Activated gamma-delta T cell treated with anti-CD3 and anti-CD28 coated beads, Interleukin-2, amount 50 U/mL, for 16 hours (primary cell): ENCODE data around the gene GABRP.
"Not testable (repeated sequence)": the region's sequence is repeated elsewhere in the genome, so short reads cannot be mapped to it uniquely, and the experiment has no call there.

Experiments used
- DNase-seq: peaks from one replicate; pipeline ENCODE4 v3.0.0-alpha.2; 2020; ENCODE audit warnings: low read depth

The GABRP gene

DNA sequence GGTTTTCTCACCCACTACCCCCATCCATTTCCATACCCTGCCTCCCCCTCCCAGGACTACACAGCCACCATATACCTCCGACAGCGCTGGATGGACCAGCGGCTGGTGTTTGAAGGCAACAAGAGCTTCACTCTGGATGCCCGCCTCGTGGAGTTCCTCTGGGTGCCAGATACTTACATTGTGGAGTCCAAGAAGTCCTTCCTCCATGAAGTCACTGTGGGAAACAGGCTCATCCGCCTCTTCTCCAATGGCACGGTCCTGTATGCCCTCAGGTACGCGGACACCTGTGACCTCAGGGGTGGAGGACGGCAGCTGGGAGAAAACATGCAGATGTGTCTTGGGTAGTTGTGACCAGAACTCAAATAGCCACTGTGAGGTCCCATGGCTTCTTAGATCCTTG, 11.6 kb downstream of the GABRP start:
- DNase-seq = no peak

DNA sequence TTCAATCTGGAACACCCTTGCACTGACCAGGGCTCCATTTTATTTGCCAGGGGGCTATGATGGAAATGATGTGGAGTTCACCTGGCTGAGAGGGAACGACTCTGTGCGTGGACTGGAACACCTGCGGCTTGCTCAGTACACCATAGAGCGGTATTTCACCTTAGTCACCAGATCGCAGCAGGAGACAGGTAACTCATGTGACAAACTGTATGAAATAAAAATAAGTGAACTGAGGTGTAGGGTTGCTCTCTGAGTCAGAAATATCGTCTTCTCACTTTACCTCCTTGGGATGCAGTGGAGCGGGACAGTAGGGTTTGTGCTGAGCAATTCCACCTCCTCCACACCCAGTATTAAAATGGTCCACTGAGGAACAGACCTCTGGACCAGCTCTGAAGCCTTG, 22.1 kb downstream of the GABRP start:
- no peak for DNase-seq

DNA sequence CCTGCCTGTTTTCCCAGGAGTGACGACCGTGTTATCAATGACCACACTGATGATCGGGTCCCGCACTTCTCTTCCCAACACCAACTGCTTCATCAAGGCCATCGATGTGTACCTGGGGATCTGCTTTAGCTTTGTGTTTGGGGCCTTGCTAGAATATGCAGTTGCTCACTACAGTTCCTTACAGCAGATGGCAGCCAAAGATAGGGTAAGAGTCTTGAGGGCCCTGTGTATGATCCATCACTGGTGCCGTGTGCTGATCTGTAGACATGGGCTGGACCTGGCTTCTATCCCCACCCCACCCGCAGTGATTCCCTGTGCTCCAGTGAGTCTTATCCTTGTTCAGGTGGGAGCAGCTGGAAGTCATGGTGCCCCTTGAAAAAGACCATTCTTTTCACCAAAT, 26.0 kb downstream of the GABRP start:
- DNase-seq = no peak

DNA sequence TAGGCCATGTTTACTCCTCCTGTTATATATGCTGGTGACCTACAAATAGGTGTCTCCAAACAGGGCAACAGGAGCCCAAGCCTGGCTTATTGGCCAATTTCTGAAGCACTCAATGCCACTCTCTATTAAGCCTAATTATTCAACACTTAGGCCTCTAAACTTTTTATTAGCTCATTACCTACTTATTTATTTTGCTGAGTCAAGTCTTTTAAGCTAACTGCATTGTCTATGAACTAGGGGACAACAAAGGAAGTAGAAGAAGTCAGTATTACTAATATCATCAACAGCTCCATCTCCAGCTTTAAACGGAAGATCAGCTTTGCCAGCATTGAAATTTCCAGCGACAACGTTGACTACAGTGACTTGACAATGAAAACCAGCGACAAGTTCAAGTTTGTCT, 28.2 kb downstream of the GABRP start:
- no peak for DNase-seq

DNA sequence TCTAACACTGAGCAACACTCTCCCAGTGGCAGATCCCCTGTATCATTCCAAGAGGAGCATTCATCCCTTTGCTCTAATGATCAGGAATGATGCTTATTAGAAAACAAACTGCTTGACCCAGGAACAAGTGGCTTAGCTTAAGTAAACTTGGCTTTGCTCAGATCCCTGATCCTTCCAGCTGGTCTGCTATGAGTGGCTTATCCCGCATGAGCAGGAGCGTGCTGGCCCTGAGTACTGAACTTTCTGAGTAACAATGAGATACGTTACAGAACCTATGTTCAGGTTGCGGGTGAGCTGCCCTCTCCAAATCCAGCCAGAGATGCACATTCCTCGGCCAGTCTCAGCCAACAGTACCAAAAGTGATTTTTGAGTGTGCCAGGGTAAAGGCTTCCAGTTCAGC, 29.7 kb downstream of the GABRP start:
- no peak for DNase-seq

DNA sequence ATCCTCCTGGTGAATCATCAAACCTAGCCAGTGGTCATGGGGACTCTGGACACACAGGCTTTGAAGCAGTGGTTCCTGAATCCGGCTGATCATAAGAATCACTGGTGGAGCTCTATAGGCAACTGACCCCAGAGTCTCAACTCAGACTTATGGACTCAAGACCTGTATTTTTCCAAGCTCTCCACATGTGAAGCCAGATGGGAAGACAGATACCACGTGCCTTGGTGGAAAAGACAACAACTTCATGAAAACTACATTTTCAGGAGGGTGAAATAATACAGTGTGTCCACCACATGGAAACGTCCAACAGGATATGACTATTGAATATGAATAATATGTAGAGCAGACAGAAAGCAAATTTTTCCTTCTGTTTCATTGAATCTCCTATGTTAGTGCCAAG, 33.7 kb downstream of the GABRP start:
- no peak for DNase-seq

DNA sequence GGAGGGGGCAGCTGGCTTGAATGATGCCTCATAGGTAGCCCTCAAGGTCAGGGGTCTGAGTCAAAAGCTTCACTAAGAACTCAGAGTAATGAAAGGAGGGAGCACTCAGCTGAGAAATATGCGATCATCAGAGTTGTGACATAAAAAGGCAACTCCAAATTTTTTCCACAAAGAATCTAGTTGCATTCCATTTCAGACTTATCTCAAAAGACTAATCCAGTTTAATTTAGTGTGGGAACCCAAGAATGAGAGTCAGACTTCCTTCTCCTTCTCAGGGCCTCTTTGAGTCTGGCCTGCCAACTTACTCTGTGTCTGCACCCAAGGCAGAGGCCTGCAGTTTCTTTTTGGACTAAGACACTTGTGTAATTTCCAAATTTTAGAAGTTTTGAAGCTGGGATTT, 34.7 kb downstream of the GABRP start:
- DNase-seq = no peak

DNA sequence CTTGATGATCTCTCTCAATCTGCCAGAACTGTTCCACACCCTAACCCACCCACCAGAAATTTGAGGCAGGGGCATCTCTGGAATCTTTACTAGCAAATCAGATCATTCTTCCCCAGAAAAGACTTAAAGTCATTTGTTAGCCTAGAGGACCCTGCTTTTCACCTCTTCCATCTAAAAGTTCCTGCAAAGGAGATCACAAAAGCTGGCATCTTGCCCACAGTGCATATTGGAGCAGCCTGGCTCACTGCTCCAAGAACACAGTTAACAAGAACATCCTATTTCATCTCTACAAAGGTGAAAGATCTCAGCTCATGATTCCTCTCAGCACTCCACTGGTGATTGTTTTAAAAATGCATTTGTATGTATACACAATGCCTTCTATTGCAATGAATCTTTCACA, 36.3 kb downstream of the GABRP start:
- DNase-seq = no peak

DNA sequence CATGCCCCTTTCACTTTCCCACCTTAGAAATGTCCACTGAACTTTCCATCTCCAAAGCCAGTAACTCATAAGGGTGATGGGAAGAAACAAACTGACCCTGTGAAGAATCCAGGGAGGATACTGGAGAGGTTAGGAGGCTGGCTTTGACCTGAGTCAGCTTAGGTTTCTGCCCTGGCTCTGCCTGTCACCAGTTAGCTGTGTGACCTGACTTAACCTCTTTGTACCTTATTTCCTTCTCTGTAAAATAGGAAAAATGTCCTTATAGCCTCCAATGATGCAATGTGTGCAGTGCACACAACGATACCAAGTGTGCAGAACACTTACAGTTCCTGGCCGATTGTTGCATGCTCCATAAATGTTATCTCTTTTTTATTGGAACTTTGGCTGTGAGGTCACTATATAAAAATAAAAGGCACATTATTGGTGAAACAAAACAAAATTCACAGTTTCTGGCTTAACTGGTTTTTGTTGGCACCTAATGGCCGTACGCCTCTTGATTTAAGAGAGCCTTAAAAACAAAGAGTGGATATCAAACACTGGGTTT, 37.8 kb downstream of the GABRP start:
- no peak for DNase-seq

DNA sequence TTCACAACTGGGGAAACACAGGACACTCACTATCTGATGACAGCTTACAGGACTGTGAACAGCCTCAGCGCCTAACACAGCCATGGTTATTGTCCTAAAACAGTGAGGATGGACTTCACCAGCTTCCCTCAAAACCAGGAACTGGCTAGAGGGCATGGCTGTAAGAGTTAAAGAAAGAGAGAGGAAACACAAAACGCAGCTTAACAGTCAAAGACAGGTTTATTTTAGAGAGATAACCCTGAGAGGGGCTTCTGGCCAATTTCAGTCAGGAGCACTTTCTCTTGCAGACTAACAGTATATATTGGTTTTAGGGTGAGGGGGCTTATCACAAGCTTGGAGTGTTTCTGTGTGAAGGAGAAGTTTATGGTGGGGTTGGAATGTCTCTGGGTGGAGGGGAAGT, 42.6 kb downstream of the GABRP start:
- no peak for DNase-seq

DNA sequence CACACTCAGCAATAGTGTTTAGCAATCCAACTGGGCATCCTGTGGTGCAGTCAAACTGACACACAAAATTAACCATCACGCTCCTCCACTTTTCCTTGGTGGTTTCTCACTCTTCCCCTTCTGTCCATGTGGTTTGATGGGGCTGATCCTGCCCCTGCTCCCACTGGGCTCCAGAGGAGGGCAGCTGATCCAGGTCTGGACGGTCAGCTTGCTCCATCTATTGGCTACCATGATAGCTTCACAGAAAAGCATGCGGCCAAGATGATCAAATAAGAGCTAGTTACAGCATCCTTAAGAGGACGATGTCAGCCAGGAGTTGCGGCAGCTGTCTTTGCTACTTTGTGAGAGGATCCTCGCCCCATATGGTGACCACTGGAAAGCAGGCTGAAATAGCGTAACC, 48.7 kb downstream of the GABRP start:
- DNase-seq = no peak

DNA sequence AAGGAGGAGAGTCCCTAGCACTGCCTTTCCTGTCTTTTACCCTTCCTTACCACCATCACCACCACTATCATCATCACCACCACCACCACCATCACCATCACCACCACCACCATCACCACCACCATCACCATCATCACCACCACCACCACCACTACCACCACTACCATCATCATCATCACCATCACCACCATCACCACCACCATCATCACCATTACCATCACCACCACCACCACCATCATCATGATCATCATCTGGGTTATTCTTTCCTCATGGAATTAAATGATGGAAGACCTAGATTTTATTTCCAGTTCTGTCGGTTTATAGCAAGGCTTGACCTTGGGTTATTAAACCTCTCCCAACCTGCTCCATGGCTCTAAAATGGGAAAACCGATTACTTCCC, 50.5 kb downstream of the GABRP start:
- DNase-seq = not testable (repeated sequence)

DNA sequence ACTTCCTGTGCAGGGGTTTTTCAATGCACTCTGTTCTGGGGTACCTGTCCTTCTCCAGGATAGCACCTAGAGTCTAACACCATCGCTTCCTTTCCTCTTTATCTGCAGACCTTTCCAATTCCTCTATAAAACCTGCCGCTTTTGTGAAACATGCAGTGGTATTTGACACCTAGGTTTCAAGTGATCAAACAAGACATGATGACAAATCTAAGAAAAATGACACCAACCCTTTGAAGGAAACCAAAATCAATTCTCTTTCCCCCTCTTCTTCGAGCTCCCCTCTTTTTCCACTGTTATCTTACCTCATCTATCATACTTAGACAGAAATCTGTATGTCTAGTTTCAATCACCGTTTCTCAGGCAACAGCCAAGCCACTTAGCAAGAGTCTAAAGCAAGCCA, 52.7 kb downstream of the GABRP start:
- no peak for DNase-seq

DNA sequence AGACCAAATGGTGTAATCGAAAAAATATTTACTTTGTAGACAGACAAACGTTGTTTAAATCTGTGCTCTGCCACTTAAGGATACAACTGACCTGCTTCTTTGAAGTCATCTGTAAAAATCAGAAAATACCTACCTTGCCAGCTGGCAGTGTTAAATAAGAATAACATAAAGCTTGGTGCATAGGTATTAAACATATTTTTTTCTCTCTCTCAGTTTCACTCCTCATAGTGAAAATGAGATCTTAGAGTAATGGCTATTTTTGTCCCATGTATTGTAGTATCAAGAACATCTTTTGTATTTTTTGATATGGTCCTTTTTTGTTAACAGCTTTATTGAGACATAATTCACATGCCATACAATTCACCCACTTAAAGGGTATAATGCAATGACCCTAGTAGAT, 60.3 kb downstream of the GABRP start:
- DNase-seq = no peak

DNA sequence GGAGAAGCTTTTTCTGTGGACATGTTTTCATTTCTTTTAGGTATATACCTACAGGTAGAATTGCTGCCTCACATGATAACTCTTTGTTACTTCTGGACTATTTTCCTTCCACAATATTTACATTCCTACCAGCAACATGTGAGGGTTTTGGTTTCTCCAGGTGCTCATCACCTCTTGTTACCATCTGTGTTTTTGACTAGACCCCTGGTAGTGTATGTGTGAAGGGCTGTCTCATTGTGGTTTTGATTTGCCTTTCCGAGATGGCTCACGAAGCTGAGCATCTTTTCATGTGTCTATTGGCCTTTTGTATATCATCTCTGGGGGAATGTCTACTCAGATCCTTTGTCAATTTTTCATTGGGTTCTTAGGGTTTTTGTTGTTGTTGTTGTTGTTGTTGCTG, 61.1 kb downstream of the GABRP start:
- no peak for DNase-seq

DNA sequence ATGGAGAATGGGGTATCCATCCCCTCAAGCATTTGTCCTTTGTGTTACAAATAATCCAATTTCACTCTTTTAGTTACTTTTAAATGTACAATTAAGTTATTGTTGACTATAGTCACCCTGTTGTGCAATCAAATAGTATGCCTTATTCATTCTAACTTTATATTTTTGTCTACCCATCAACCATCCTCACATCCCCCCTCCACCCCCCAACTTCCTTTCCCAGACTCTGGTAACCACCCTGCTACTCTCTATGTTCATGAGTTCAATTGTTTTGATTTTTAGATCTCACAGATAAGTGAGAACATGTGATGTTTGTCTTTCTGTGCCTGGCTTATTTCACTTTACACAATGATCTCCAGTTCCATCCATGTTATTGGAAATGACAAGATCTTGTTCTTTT, 62.9 kb downstream of the GABRP start:
- DNase-seq = no peak

DNA sequence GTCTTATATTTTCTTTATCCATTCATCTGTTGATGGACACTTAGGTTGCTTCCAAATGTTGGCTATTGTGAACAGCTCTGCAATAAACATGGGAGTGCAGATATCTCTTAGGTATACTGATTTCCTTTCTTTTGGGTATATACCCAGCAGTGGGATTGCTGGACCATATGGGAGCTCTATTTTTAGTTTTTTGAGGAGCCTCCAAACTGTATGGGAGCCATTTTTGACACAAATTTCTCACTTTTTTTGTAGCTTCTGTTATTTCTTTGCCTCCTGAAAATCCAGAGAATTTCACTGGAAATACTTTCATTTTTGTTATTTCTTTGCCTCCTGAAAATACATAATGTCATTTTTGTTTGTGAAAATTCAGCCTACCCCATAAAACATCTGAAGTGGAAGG, 63.3 kb downstream of the GABRP start:
- DNase-seq = no peak

DNA sequence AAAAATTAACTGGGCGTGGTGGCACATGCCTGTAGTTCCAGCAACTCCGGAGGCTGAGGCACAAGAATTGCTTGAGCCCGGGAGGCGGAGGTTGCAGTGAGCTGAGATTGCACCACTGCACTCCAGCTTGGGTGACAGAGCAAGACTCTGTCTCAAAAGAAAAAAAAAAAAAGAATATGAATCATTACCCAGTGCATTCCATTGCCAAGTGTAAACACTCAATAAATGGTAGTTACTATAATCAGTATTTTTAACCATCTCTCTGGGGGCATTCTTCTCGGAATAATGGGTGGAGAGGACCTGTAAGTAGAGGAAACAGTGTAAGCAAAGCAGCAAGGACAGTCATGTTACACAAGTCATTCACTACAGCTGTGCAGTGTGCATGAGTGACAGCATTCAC, 64.5 kb downstream of the GABRP start:
- no peak for DNase-seq

DNA sequence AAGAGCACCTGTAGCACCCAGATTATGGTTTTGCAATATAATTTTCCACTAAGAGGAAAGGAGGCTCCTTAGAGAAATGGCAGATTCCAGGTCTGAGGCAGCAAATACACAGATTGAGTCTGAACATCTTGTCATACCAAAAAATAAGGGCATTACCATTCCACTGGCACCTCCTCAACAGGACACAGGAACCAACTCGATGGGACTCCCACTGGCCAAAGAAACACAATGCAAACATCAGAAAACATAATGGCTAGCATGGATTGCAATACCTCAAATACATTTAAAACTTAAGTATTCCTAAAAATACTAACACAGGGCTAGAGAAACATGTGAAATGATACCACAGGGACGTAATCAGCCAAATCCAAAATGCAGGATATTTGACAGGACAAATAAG, 65.8 kb downstream of the GABRP start:
- DNase-seq = no peak

DNA sequence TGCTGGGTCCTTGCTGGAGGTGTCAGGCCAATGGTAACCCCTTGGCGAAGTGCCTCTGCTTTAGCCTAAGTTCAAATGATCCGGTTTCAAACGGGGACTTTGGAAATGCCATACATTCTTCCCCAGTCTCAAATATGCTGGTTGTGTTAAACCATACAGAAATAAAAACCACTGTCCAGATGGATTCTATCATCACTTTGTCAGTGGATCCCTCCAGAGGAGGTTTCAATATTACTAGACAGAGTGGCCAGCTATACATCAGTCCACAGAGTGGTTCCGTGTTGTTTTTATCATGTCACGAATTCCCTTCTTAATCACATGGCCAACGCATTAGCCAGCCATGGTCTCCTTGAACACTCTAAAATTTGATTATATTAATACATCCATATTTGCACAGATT, 71.0 kb downstream of the GABRP start:
- DNase-seq = no peak

DNA sequence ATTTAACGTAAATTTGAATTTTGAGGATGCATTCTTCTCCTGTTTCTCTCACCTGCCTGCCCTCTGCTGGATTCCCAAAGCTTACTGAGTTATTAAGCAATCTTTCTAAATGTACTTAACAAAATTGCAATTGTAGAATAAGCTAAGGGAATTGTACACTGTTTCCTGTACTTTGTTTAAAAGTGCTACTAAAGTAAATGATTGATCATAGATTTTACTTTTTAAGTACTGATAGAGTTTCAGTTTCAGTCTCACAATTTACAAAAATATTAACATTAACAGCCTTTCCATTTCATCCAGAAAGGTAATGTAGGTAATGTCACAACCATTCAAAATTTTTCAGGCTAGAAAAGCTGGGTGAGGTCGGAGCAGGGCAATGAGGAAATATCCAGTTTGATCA, 73.5 kb downstream of the GABRP start:
- DNase-seq = no peak

DNA sequence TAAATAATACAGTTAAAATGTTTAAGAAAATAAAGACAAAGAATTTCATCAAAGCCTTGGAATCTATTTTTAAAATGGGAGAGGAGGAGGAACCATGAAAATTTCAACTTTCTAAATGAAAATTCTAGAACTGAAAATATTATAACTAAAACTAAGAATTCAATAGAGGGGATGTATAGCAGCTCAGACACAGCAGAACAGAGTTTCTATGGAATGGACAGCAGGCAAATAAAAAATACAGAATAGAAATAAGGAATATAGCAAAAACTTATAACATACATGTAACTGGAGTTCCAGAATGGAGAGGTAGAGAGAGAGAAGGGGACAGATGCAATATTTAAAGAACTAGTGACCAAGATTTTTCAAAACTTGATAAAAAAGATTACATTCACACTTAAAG, 76.9 kb downstream of the GABRP start:
- no peak for DNase-seq

DNA sequence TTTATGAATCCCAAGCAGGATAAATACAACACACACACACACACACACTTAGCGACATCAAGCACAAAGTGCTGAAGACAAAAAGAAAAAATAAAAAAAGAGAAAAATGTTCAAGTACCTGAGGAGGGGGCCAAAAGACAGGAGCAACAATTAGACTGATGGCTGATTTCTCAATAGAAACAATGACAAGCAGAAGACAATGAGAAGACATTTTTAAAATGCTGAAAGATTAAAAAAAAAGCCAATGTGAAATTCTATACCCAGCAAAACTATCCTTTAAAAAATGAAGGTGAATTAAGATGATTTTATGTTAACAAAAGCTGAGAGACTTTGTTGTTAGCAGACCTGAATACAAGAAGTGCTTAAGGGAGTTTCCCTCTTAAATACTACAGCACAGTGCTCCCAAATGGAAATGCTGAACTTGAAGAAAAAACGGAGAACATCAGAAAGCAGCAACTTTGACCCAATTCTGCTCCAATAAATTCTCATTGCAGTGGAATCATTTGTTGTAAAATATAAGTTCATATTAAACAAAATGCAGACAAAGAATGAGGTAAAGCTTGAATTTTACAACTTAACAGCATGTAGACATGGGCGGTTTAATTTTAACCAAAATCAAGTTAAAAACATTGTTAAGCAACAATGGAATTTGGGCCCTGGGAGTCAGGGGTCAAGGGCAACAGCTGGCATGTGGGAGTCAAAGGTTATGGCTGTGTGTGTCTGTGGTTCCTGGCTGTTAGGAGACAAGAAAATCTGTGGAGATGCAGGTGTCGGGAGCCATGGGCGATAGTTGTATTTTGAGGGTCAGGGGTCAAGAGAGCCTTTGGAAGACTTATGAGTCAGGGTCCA, 77.5 kb downstream of the GABRP start:
- DNase-seq = no peak

DNA sequence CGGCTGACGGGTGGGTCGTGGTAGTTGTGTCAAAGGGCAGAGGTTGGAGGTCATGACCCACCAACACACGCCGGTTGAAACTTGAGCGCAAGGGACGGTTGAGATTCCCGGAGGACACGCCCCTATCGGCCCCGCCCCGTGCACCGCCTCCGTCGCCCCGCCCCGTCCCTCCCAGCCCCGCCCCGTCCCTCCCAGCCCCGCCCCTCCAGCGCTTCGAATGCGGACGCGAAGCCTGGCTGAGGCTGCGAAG, 78.1 kb downstream of the GABRP start:
- no peak for DNase-seq
